SU-DHL-6 (cell line): ENCODE measurements around the gene SPATA33.

Experiments used
- H2AFZ ChIP-seq: fragments of 200-600 bp; sonication (generic); 2 replicates; pipeline ENCODE4 v1.6.1; 2014; ENCODE audit warnings: low read depth, mild to moderate bottlenecking, moderate library complexity, mixed read lengths, antibody characterized with exemption, low read length; ENCODE audit not compliant: severe bottlenecking
- H3F3A ChIP-seq: fragments of 200-600 bp; shearing (Covaris generic); 2 replicates; pipeline ENCODE4 v1.6.0; 2016; ENCODE audit warnings: antibody characterized with exemption, mild to moderate bottlenecking; ENCODE audit not compliant: insufficient read depth
- H3K27ac ChIP-seq: fragments of 200-600 bp; sonication (generic); 2 replicates; pipeline ENCODE4 v1.5.1; 2016; ENCODE audit warnings: low read depth, mild to moderate bottlenecking, low read length, moderate library complexity, mixed read lengths
- H3K27me3 ChIP-seq: fragments of 200-600 bp; sonication (generic), shearing (Covaris generic); 2 replicates; pipeline ENCODE4 v1.6.0; 2014; ENCODE audit warnings: mild to moderate bottlenecking, low read length
- H3K36me3 ChIP-seq: fragments of 200-600 bp; sonication (generic); 2 replicates; pipeline ENCODE4 v1.6.1; 2014; ENCODE audit warnings: mild to moderate bottlenecking, low read length, mixed read lengths
- H3K4me2 ChIP-seq: fragments of 300-600, 200-600 bp; shearing (Covaris generic), sonication (generic); 2 replicates; pipeline ENCODE4 v1.6.0; 2014; ENCODE audit warnings: low read length, low read depth, mild to moderate bottlenecking; ENCODE audit not compliant: poor library complexity, severe bottlenecking
- H3K4me3 ChIP-seq: fragments of 200-600 bp; sonication (generic); 2 replicates; pipeline ENCODE4 v1.5.1; 2014; ENCODE audit warnings: antibody characterized with exemption, low read length, mild to moderate bottlenecking, mixed read lengths; ENCODE audit not compliant: insufficient read depth, poor library complexity, severe bottlenecking
- H3K79me2 ChIP-seq: fragments of 200-600 bp; sonication (generic); 2 replicates; pipeline ENCODE4 v1.6.1; 2014; ENCODE audit warnings: mild to moderate bottlenecking, low read length, moderate library complexity; ENCODE audit not compliant: insufficient read depth
- H3K9ac ChIP-seq: fragments of 200-600 bp; sonication (generic); 2 replicates; pipeline ENCODE4 v1.7.0; 2014; ENCODE audit warnings: mild to moderate bottlenecking, low read length
- H3K9me2 ChIP-seq: fragments of 200-600 bp; sonication (generic); replicated peaks from 2 replicates; pipeline ENCODE4 v1.6.1; 2014; ENCODE audit warnings: low read length; ENCODE audit not compliant: insufficient read depth
- H3K9me3 ChIP-seq: fragments of 200-600 bp; sonication (generic); 2 replicates; pipeline ENCODE4 v1.6.1; 2014; ENCODE audit warnings: low read length, mixed read lengths; ENCODE audit not compliant: insufficient read depth
- H4K20me1 ChIP-seq: fragments of 200-600 bp; sonication (generic); 2 replicates; pipeline ENCODE4 v1.6.1; 2014; ENCODE audit warnings: low read depth, mild to moderate bottlenecking, antibody characterized with exemption, low read length, moderate library complexity, mixed read lengths
- CTCF ChIP-seq: fragments of 200-600 bp; sonication (generic); IDR thresholded peaks from one replicate; pipeline ENCODE4 v1.5.1; 2017; ENCODE audit warnings: antibody characterized with exemption, mild to moderate bottlenecking, low read length, moderate library complexity; ENCODE audit not compliant: insufficient read depth, poor library complexity, severe bottlenecking
- EZH2phosphoT487 ChIP-seq: fragments of 200-600 bp; sonication (generic), shearing (Covaris generic); conservative IDR thresholded peaks from 2 replicates; pipeline ENCODE4 v1.6.1; 2018; ENCODE audit warnings: mild to moderate bottlenecking, antibody characterized with exemption, low read length, moderate library complexity, mixed read lengths

Gene SPATA33

GRCh38 chr16:89667633-89668032 lies 10.0 kb downstream of the SPATA33 start:
- peaks cover 5% of the 10 kb centered on the region; the same call in 1 of the 2 replicates for H3K9me3 ChIP-seq
- H3K4me3 ChIP-seq = no peak overlapping the region
- H3K4me2 ChIP-seq = no peak overlapping the region
- no peaks in the 10 kb centered on the region for H3F3A ChIP-seq
- H3K27ac ChIP-seq = no peak overlapping the region
- H3K36me3 ChIP-seq = 0 out of 2 replicates have a peak, but pooled peaks cover 2% of the 10 kb centered on the region
- H4K20me1 ChIP-seq = no peaks in the 10 kb centered on the region
- H3K27me3 ChIP-seq = no peaks in the 10 kb centered on the region
- no peaks in the 10 kb centered on the region for H3K9me2 ChIP-seq
- no peak overlapping the region for H3K9ac ChIP-seq
- TF ChIP-seq CTCF (no peak), EZH2phosphoT487 (no peak)
- no peaks in the 10 kb centered on the region for H3K79me2 ChIP-seq
- H2AFZ ChIP-seq = no peak overlapping the region

- no peak overlapping the region for H3K4me2 ChIP-seq
- H3K27ac ChIP-seq = no peak overlapping the region
Measured at GRCh38 chr16:89668790-89669158, 11.1 kb downstream of the SPATA33 start.

GRCh38 chr16:89669755-89670154 lies 12.1 kb downstream of the SPATA33 start:
- no peak for TF ChIP-seq CTCF
- no peak for TF ChIP-seq EZH2phosphoT487
- no peaks in the 10 kb centered on the region for H3K79me2 ChIP-seq
- no peak overlapping the region for H3K4me2 ChIP-seq
- no peak overlapping the region for H3K9ac ChIP-seq
- no peaks in the 10 kb centered on the region for H3K27me3 ChIP-seq
- no peaks in the 10 kb centered on the region for H3K9me2 ChIP-seq
- no peak overlapping the region for H2AFZ ChIP-seq
- H3F3A ChIP-seq = no peaks in the 10 kb centered on the region
- no peak overlapping the region for H3K27ac ChIP-seq
- H3K9me3 ChIP-seq = peaks cover 5% of the 10 kb centered on the region; the same call in 1 of the 2 replicates
- H4K20me1 ChIP-seq = no peaks in the 10 kb centered on the region
- no peak overlapping the region for H3K4me3 ChIP-seq
- 0 out of 2 replicates have a peak, but pooled peaks cover 2% of the 10 kb centered on the region for H3K36me3 ChIP-seq

More at GRCh38 chr16:89668790-89669158, 11.1 kb downstream of the SPATA33 start:
- Histone ChIP-seq H3K36me3 (0 out of 2 replicates have a peak, but pooled peaks cover 2% of the 10 kb centered on the region), H2AFZ (no peak overlapping the region), H3K9me3 (peaks cover 5% of the 10 kb centered on the region; the same call in 1 of the 2 replicates), H3K4me3 (no peak overlapping the region), H3K9me2 (no peaks in the 10 kb centered on the region), H3F3A (no peaks in the 10 kb centered on the region), H3K9ac (no peak overlapping the region), H3K79me2 (no peaks in the 10 kb centered on the region), H4K20me1 (no peaks in the 10 kb centered on the region), H3K27me3 (no peaks in the 10 kb centered on the region)
- TF ChIP-seq EZH2phosphoT487 (no peak), CTCF (no peak)
